Aorta (tissue), 5 donors: Measurements from ENCODE around the gene ZNF208. TPM values are rescaled to one million over a fixed set of nuclear protein-coding genes. Genes with fewer than 3 reads are reported as not detected.
"Not testable (repeated sequence)": the region's sequence is repeated elsewhere in the genome, so short reads cannot be mapped to it uniquely, and the experiment has no call there.

Experiments used
- ATAC-seq: fragments of 200-7000 bp; cut with Tn5 transposase; one replicate; pipeline ENCODE4 v1.9.1; 2022; ENCODE audit warnings: moderate library complexity; ENCODE audit not compliant: low FRiP score
- DNase-seq, 2 donors: peaks; one replicate each; pipeline ENCODE4 v3.0.0-alpha.2; 2020
- H3K27ac ChIP-seq, 2 donors: one replicate each; pipeline ENCODE4 v1.5.1; 2013; ENCODE audit warnings: low read length in 2 of 2, mild to moderate bottlenecking in 2 of 2, moderate library complexity in 2 of 2, control low read depth in 1 of 2, inconsistent platforms in 1 of 2, low read depth in 1 of 2
- H3K27me3 ChIP-seq, 2 donors: one replicate each; pipeline ENCODE4 v1.6.1; 2013; ENCODE audit warnings: control low read depth in 1 of 2, low read length in 1 of 2, mild to moderate bottlenecking in 1 of 2, moderate library complexity in 1 of 2; ENCODE audit not compliant: insufficient read depth in 2 of 2, control insufficient read depth in 1 of 2
- H3K36me3 ChIP-seq, 2 donors: one replicate each; pipeline ENCODE4 v1.6.1; 2013; ENCODE audit warnings: control low read depth in 1 of 2, low read length in 1 of 2, mild to moderate bottlenecking in 1 of 2; ENCODE audit not compliant: insufficient read depth in 2 of 2, control insufficient read depth in 1 of 2
- H3K4me1 ChIP-seq, 2 donors: one replicate each; pipeline ENCODE4 v1.6.1; 2013; ENCODE audit warnings: low read length in 2 of 2, control low read depth in 1 of 2, mild to moderate bottlenecking in 1 of 2, moderate library complexity in 1 of 2; ENCODE audit not compliant: insufficient read depth in 2 of 2, control insufficient read depth in 1 of 2
- H3K4me3 ChIP-seq, 2 donors: one replicate each; pipeline ENCODE4 v1.5.1; 2013; ENCODE audit warnings: low read length in 2 of 2, control low read depth in 1 of 2, mild to moderate bottlenecking in 1 of 2
- H3K9me3 ChIP-seq: one replicate; pipeline ENCODE4 v1.6.1; 2013; ENCODE audit warnings: mild to moderate bottlenecking, low read length; ENCODE audit not compliant: control insufficient read depth
- WGBS, 2 donors: extraction: QIAGEN DNeasy Blood & Tissue Kit; methylation state at CpG; one replicate each; pipeline ENCODE4 v1.1.7; 2013; 5-methylcytosine and 5-hydroxymethylcytosine counted together
- intact Hi-C, 2 donors: fragments of 100-400 bp; cut with DNase I; formaldehyde crosslinking; loops; one replicate each; pipeline versions ENCODE4 v1.14.2 to v1.15.0; 2022
- long read RNA-seq, 2 donors: library from polyadenylated mRNA; unstranded; transcript quantifications; one replicate each; pipeline ENCODE4 v2.0.0, GENCODE V29; 2020 to 2021
- polyA plus RNA-seq, 2 donors: library from polyadenylated mRNA; stranded (reverse); fragments of 200-250 nt; gene quantifications; one replicate each; pipeline ENCODE4 v1.2.3, GENCODE V29; 2013
- total RNA-seq, 2 donors: library from RNA; stranded (reverse); fragmentation: NEBNext Ultra II Directional; extraction: Animal tissue kit (Norgen Biotek cat#: 25700); gene quantifications; one replicate each; pipeline ENCODE4 v1.2.1, GENCODE V29; 2021
- donor health status: healthy with polysubstance abuse.
- donor health status: Bipolar disorder and iron deficiency.
- donor health status: DM: no; HTN: no; CAD: no.
- donor health status: DM: no; HTN: no; CAD: no.
- donor health status: DM: yes; HTN: yes; CAD: no.

The ZNF208 gene
- total RNA-seq (10 to 100 TPM; 12.6 to 23.2 TPM), polyA plus RNA-seq (1 to 10 TPM; 3.0 to 5.0 TPM)
- long read RNA-seq, donor 1, partial matches to known transcripts: 1 of 3 reads
- long read RNA-seq, donor 1, other reads (novel, unspliced or antisense): 2 of 3 reads
- long read RNA-seq, donor 2, partial matches to known transcripts: 0 of 4 reads
- long read RNA-seq, donor 2, other reads (novel, unspliced or antisense): 4 of 4 reads

DNA sequence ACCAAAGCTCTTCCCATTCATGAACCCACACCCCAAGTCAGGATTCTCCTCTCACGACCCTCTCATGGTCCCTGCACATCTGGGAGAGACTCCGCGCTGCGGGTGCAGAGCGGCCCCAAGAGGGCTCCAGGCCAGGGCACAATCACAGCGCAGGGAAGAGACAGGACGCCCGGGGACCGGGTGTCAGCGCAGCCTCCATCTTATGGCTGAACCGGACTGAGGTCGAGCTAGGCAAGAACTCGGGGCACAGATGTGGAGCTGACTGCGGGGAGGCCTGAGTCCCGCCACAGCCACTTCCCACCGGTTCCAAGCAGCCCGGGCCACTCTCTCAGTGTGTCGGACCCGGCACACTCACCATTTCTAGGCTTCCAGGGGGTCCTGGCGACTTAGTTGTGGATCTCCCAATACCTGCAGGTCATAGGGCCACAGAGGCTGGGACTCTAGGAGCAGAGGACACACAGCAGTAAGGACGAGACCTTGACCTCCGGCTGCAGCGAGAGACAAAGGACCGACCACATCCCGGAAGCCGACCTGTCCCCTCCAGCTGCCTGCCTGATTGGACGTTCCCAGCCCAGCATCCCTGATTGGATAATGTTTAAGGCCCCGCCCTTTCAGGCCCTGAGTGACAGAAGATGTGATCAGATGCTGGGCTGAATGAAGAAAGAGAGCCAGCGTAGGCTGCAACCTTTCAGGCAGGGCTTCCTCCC lies at the start of gene ZNF208:
TSS of gene ZNF208 (minus strand) at position 507 of the 707 bp plus-strand sequence. CDS start at position 358, 149 bp downstream.
- H3K27ac ChIP-seq, H3K9me3 ChIP-seq, intact Hi-C loops, H3K4me1 ChIP-seq, H3K27me3 ChIP-seq, H3K36me3 ChIP-seq: not testable (repeated sequence)
- 3% methylated on average over 29 of the region's 29 CpGs for WGBS, 2 donors
- H3K4me3 ChIP-seq: peak within 1 kb of the TSS; percentile 29 to 36
- ATAC-seq: peak; percentile 70
- DNase-seq: peak in 1 of 2 donors; percentile 64

DNA sequence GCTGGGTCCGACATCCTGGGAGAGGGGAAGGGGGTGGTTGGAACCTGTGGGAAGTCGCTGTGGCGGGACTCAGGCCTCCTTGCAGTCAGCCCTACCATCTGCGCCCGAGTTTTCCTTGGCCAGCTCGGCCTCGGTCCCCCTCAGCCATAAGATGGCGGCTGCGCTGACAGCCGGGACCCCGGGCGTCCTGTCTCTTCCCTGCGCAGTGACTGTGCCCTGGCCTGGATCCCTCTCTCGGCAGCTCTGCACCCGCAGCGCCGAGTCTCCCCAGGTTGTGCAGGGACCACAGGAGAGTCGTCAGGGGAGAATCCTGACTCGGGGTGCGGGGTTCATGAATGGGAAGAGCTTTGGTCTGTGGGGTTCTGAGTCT lies 41.9 kb upstream of the ZNF208 start:
- 2 to 3% methylated on average over 19 to 20 of the region's 20 CpGs for WGBS, 2 donors
- H3K4me1 ChIP-seq: no peaks in the 10 kb centered on the region
- intact Hi-C loops: loop anchor here in 1 of 2 donors (5.0 kb wide), 1 partner anchor 215 kb away; the partner anchor contains the start of gene ZNF43
- peak in 1 of 2 donors; percentile 49 for DNase-seq
- H3K36me3 ChIP-seq: no peaks in the 10 kb centered on the region
- no peaks in the 10 kb centered on the region for H3K27me3 ChIP-seq
- peak; percentile 45 for ATAC-seq
- H3K4me3 ChIP-seq: peak overlapping the region in 1 of 2 donors; percentile 59
- no peak overlapping the region for H3K27ac ChIP-seq
- H3K9me3 ChIP-seq: no peaks in the 10 kb centered on the region

GRCh38 chr19:22041151-22041550 lies 30.4 kb upstream of the ZNF208 start:
- DNase-seq, intact Hi-C loops, ATAC-seq, H3K27me3 ChIP-seq, H3K4me3 ChIP-seq, H3K36me3 ChIP-seq, H3K27ac ChIP-seq, H3K9me3 ChIP-seq, H3K4me1 ChIP-seq: not testable (repeated sequence)
- 61 to 73% methylated on average over 3 of the region's 3 CpGs for WGBS, 2 donors

- H3K4me3 ChIP-seq: no peak overlapping the region
- no peaks in the 10 kb centered on the region for H3K36me3 ChIP-seq
- no peaks in the 10 kb centered on the region for H3K4me1 ChIP-seq
- no peaks in the 10 kb centered on the region for H3K27me3 ChIP-seq
- H3K9me3 ChIP-seq: peaks cover 2% of the 10 kb centered on the region
- DNase-seq (no peak), ATAC-seq (no peak)
- H3K27ac ChIP-seq: no peak overlapping the region
- intact Hi-C loops: no loop called here
Measured at GRCh38 chr19:22030680-22031079, 19.9 kb upstream of the ZNF208 start.

- no peaks in the 10 kb centered on the region for H3K4me1 ChIP-seq
- H3K27ac ChIP-seq: no peak overlapping the region
- DNase-seq: no peak
- H3K27me3 ChIP-seq: no peaks in the 10 kb centered on the region
- no peak overlapping the region for H3K4me3 ChIP-seq
- intact Hi-C loops: no loop called here
- H3K9me3 ChIP-seq: no peaks in the 10 kb centered on the region
- H3K36me3 ChIP-seq: no peaks in the 10 kb centered on the region
- no peak for ATAC-seq
Measured at GRCh38 chr19:22026687-22027086, 15.9 kb upstream of the ZNF208 start.

DNA sequence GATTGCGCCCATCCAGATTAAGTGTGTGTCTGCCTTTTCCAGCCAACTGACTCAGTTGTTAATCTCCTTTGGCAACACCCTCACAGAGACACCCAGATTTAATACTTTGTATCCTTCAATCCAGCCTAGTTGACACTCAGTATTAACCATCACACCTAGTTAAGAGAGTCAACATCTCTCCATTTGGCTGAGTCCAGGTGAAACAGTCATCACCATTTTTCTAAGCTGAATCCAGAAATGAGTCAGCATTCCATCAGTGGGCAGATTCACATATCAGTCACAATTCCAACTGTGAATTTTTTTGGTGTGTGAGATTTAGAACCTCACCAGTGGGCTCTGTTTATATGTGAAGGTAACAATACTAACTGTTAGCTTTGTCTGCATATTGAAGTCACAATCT lies 14.8 kb upstream of the ZNF208 start:
- H3K27me3 ChIP-seq, H3K4me1 ChIP-seq, H3K27ac ChIP-seq, ATAC-seq, DNase-seq, H3K9me3 ChIP-seq, H3K36me3 ChIP-seq, H3K4me3 ChIP-seq, intact Hi-C loops: not testable (repeated sequence)
- 90 to 94% methylated on average over 1 of the region's 1 CpG for WGBS, 2 donors

GRCh38 chr19:21970466-21970865 lies 40.3 kb downstream of the ZNF208 start:
- intact Hi-C loops: no loop called here

DNA sequence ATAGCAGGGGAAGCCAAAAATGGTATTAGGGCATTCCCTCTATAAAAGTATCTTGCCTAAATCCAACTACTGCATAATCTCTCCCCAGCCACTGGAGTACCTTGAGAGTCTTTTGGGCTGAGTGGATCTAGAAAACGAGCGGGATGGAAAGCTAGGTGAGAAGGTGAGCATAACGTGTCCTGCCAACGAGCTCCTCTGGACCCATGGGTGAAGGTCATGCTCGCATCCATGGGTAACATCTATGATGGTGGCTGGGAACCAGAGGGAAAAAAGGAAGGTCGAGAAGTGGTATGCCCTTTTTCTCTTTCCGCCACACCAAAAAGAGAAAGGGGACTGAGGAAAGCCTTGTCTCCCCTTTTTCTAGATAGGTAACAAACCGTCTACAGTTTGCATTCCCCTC lies 63.0 kb downstream of the ZNF208 start:
- Histone ChIP-seq H3K36me3 (no peaks in the 10 kb centered on the region), H3K9me3 (peaks cover 20% of the 10 kb centered on the region), H3K27me3 (no peaks in the 10 kb centered on the region), H3K4me1 (no peaks in the 10 kb centered on the region), H3K27ac (no peak overlapping the region), H3K4me3 (no peak overlapping the region)
- DNase-seq: no peak
- no peak for ATAC-seq
- intact Hi-C loops: no loop called here
- WGBS, 2 donors: 66 to 74% methylated on average over 8 of the region's 8 CpGs

More at GRCh38 chr19:21970466-21970865, 40.3 kb downstream of the ZNF208 start:
- no peaks in the 10 kb centered on the region for H3K36me3 ChIP-seq
- H3K27ac ChIP-seq: no peak overlapping the region
- H3K27me3 ChIP-seq: no peaks in the 10 kb centered on the region
- no peak for ATAC-seq
- no peak for DNase-seq
- H3K4me1 ChIP-seq: no peaks in the 10 kb centered on the region
- H3K9me3 ChIP-seq: peaks cover 3% of the 10 kb centered on the region
- no peak overlapping the region for H3K4me3 ChIP-seq
- 80 to 90% methylated on average over 1 of the region's 1 CpG for WGBS, 2 donors

DNA sequence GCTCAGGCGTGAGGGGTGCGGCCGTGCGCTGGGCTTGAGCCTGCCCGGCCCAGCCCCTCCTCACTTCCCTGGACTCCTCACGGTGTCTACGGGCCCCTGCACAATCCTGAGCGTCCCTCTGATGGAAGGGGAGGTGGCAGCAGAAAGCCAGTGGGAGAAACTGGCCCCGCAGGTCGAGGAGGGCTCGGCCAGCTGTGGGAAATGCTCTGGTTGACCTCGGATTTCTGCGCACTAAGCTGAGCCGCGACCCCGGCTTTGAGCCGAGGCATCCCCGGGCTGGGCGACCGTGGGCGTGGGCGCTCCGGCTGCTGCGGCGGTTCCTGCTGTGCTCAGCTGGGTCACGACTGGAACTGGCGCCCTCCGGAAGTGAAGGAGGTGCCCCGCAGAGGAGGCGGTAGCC lies 70.1 kb downstream of the ZNF208 start:
- Histone ChIP-seq H3K27ac (no peak overlapping the region), H3K4me1 (no peaks in the 10 kb centered on the region), H3K36me3 (no peaks in the 10 kb centered on the region), H3K4me3 (no peak overlapping the region), H3K27me3 (no peaks in the 10 kb centered on the region), H3K9me3 (peaks cover 7% of the 10 kb centered on the region)
- 78 to 80% methylated on average over 30 of the region's 30 CpGs for WGBS, 2 donors
- DNase-seq (peak in 1 of 2 donors; percentile 66), ATAC-seq (no peak)
- intact Hi-C loops: no loop called here
